GM19463 (cell line): ENCODE measurements around the gene MSH5.
A peak's percentile ranks its signal among the peaks of the same experiment; 100 is the strongest.
"Not testable (repeated sequence)": the region's sequence is repeated elsewhere in the genome, so short reads cannot be mapped to it uniquely, and the experiment has no call there.

Source experiments
- ATAC-seq: cut with Tn5 transposase; IDR thresholded peaks from one replicate; pipeline ENCODE4 v1.9.1; 2021; ENCODE audit warnings: mild to moderate bottlenecking, moderate library complexity; ENCODE audit not compliant: unreplicated experiment

The MSH5 gene

GRCh38 chr6:31776989-31777666 is 37.3 kb downstream of the MSH5 start, which contains the start of gene VWA7:
Gene VWA7 (minus strand): TSS chr6:31777328. CDS start chr6:31776779, 549 bp downstream.
- peak; percentile 90 for ATAC-seq

- no peak for ATAC-seq
These were observed 37.9 kb downstream of the MSH5 start for GRCh38 chr6:31777667-31778050.

- no peak for ATAC-seq
These were observed 38.4 kb downstream of the MSH5 start for GRCh38 chr6:31778193-31778592.

- ATAC-seq, result no peak
These were observed 39.4 kb downstream of the MSH5 start for GRCh38 chr6:31778999-31779885.

GRCh38 chr6:31779908-31780307 is 40.1 kb downstream of the MSH5 start:
- ATAC-seq, result no peak

- ATAC-seq, result no peak
These were observed 40.9 kb downstream of the MSH5 start for GRCh38 chr6:31780507-31781243.

GRCh38 chr6:31781244-31782125 is 41.7 kb downstream of the MSH5 start:
- ATAC-seq, result no peak

GRCh38 chr6:31782126-31782855 is 42.5 kb downstream of the MSH5 start:
- no peak for ATAC-seq

GRCh38 chr6:31784098-31784925 is 44.5 kb downstream of the MSH5 start:
- no peak for ATAC-seq

- no peak for ATAC-seq
These were observed 45.7 kb downstream of the MSH5 start for GRCh38 chr6:31785475-31785874.

- ATAC-seq, result no peak
These were observed 51.7 kb downstream of the MSH5 start for GRCh38 chr6:31791324-31792089.

- no peak for ATAC-seq
These were observed 52.2 kb downstream of the MSH5 start for GRCh38 chr6:31792090-31792374.

GRCh38 chr6:31792761-31793171 is 53.0 kb downstream of the MSH5 start:
- no peak for ATAC-seq

- ATAC-seq, result not testable (repeated sequence)
These were observed 54.1 kb downstream of the MSH5 start for GRCh38 chr6:31793927-31794245.

GRCh38 chr6:31794294-31794865 is 54.6 kb downstream of the MSH5 start:
- no peak for ATAC-seq

GRCh38 chr6:31794866-31795615 is 55.2 kb downstream of the MSH5 start:
- peak; percentile 4 for ATAC-seq

- ATAC-seq, result peak; percentile 89
These were observed 56.0 kb downstream of the MSH5 start, which contains the start of gene VARS1 for GRCh38 chr6:31795616-31796298. Gene VARS1 (minus strand): TSS chr6:31795752. CDS start chr6:31795217, 535 bp downstream.
